DOHH2 (cell line): ENCODE measurements around the gene GMDS.
A peak's percentile ranks its signal among the peaks of the same experiment; 100 is the strongest.

Source experiments
- CTCF ChIP-seq: fragments of 200-600 bp; sonication (generic); IDR thresholded peaks from one replicate; pipeline ENCODE4 v1.5.1; 2014; ENCODE audit warnings: antibody characterized with exemption, mild to moderate bottlenecking, low read depth, low read length; ENCODE audit not compliant: poor library complexity, severe bottlenecking
- EZH2phosphoT487 ChIP-seq: fragments of 200-600 bp; sonication (generic); IDR thresholded peaks from 2 replicates; pipeline ENCODE4 v1.6.1; 2017; ENCODE audit warnings: borderline replicate concordance, mild to moderate bottlenecking, antibody characterized with exemption, low read length, moderate library complexity, mixed read lengths

- TF ChIP-seq CTCF (peak; percentile 29), EZH2phosphoT487 (no peak)
Measured at GRCh38 chr6:1686117-1687098, 559.0 kb downstream of the GMDS start.
